ENCODE results near the gene DCX. TPM values are rescaled to one million over a fixed set of nuclear protein-coding genes. Genes with fewer than 3 reads are reported as not detected.

Gene DCX
- total RNA-seq, 4 donors from 2014 or later, result not detected

- TF ChIP-seq, protein P1, sequence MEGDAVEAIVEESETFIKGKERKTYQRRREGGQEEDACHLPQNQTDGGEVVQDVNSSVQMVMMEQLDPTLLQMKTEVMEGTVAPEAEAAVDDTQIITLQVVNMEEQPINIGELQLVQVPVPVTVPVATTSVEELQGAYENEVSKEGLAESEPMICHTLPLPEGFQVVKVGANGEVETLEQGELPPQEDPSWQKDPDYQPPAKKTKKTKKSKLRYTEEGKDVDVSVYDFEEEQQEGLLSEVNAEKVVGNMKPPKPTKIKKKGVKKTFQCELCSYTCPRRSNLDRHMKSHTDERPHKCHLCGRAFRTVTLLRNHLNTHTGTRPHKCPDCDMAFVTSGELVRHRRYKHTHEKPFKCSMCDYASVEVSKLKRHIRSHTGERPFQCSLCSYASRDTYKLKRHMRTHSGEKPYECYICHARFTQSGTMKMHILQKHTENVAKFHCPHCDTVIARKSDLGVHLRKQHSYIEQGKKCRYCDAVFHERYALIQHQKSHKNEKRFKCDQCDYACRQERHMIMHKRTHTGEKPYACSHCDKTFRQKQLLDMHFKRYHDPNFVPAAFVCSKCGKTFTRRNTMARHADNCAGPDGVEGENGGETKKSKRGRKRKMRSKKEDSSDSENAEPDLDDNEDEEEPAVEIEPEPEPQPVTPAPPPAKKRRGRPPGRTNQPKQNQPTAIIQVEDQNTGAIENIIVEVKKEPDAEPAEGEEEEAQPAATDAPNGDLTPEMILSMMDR (IDR thresholded peaks at IDR 0.05), result no peak
- ATAC-seq (ENCODE audit: low FRiP score) (no peak), DNase-seq (ENCODE audit: low spot score) (no peak)
These were observed 82.6 kb downstream of the DCX start for GRCh38 chrX:111329370-111329769.

DNA sequence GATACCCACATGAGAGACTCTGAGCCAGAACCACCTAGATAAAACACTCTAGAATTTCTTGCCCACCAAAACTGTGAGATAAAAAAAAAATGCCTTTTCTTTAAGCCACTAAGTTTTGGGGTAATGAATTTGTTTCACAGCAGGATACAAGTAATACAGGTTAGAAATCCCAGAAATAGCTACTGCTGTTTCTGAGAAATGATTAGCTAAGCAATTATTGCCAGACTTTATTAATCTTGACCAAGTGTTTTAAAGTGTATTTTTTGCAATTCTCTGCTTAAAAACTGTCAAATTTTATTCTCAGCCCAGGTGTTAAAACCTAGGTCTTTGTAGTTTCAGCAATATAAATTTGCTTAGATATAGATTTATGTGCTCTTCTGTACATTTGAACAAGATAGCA, 83.1 kb downstream of the DCX start:
- TF ChIP-seq, protein P1 (IDR thresholded peaks at IDR 0.05), result no peak
- DNase-seq (ENCODE audit: low spot score) (no peak), ATAC-seq (ENCODE audit: low FRiP score) (no peak)

DNA sequence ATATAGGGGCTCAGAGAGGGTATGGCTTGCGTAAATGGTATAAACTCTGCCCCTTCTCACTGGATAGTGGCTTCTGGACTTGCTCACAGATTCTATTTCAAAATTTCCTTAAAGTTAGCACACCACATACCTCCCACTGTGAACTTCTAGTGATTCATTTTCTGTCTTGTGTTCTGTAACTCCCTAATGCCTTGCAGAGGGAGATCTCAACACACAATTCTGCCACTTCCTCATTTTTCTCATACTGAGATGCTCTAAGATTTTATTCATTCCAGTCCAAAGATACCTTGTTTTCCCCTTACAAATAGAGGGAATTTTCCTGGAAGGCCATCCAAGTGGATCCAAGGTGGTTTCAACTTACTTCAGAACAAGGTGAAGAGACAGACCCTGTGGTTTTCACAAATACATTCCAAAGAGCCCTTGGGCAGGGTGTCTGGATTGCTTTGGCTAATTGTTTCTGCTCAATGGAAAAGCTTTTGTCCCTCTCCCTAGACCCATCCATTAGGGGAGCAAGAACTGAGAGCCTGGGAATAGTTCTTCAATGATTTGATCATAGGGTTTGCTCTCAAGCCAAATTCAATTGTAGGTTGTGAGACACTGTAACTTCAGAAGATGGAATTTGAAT, 89.6 kb downstream of the DCX start:
- TF ChIP-seq, protein P1 (IDR thresholded peaks at IDR 0.05), result no peak
- DNase-seq (ENCODE audit: low spot score), result no peak
- ATAC-seq (ENCODE audit: low FRiP score), result peak; percentile 64

- no peak for ATAC-seq (ENCODE audit: low FRiP score)
These were observed 92.5 kb downstream of the DCX start for GRCh38 chrX:111319451-111319850.

DNA sequence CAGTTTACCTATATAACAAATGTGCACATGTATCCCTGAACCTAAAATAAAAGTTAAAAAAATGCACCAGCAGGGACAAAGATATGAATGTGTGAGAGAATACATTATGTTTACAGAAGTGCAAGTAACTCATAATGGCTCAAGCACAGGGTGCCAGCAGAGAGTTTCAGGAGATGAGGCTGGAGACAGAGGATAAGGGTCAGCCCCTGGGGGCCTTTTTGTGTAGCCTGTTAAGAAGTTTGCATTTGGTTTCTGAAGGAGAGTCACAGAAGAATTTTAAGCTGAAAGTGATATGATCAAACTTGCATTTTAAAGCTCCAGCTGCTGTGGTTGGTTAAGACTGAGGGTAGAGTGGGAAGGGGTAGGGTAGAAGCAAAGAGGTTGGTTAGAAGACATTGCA, 93.1 kb downstream of the DCX start:
- DNase-seq (ENCODE audit: low spot score), result no peak
- TF ChIP-seq, protein P1 (IDR thresholded peaks at IDR 0.05), result no peak
- no peak for ATAC-seq (ENCODE audit: low FRiP score)

More at GRCh38 chrX:111319451-111319850, 92.5 kb downstream of the DCX start:
- DNase-seq (ENCODE audit: low spot score), result no peak
- TF ChIP-seq, protein P1 (IDR thresholded peaks at IDR 0.05), result no peak

- no peak for ATAC-seq (ENCODE audit: low FRiP score)
- TF ChIP-seq, protein P1 (IDR thresholded peaks at IDR 0.05), result no peak
- DNase-seq (ENCODE audit: low spot score), result no peak
These were observed 102.9 kb downstream of the DCX start for GRCh38 chrX:111309083-111309482.

GRCh38 chrX:111308039-111308438, 104.0 kb downstream of the DCX start:
- ATAC-seq (ENCODE audit: low FRiP score) (no peak), DNase-seq (ENCODE audit: low spot score) (no peak)
- TF ChIP-seq, protein P1 (IDR thresholded peaks at IDR 0.05), result no peak
